ENCODE data around the gene RPL6.

Gene RPL6

GRCh38 chr12:112382866-112383265 is 26.5 kb downstream of the RPL6 start:
- DNase-seq (ENCODE audit: low read depth), result no peak
- TF ChIP-seq CTCF (IDR thresholded peaks at IDR 0.05; ENCODE audit: low read depth, low read length, missing control alignments), result no peak
- peak overlapping the region; percentile 80; the same call in 1 of the 2 replicates for H3K4me3 ChIP-seq (ENCODE audit: low read depth, low read length)

- no peak for TF ChIP-seq CTCF (IDR thresholded peaks at IDR 0.05; ENCODE audit: low read depth, low read length, missing control alignments)
- peak; percentile 47 for DNase-seq (ENCODE audit: low read depth)
- H3K4me3 ChIP-seq (ENCODE audit: low read depth, low read length), result peak within 1 kb of the TSS; percentile 80
Observed at GRCh38 chr12:112381883-112382796, 27.3 kb downstream of the RPL6 start, which contains the start of gene HECTD4. HECTD4 (minus strand) TSS chr12:112382431; CDS start chr12:112382128, 303 bp downstream.

- no peak for TF ChIP-seq CTCF (IDR thresholded peaks at IDR 0.05; ENCODE audit: low read depth, low read length, missing control alignments)
- DNase-seq (ENCODE audit: low read depth), result no peak
- H3K4me3 ChIP-seq (ENCODE audit: low read depth, low read length), result peak overlapping the region; percentile 80
Observed at GRCh38 chr12:112381406-112381882, 28.0 kb downstream of the RPL6 start.

- H3K4me3 ChIP-seq (ENCODE audit: low read depth, low read length), result peak overlapping the region; percentile 80
- TF ChIP-seq CTCF (IDR thresholded peaks at IDR 0.05; ENCODE audit: low read depth, low read length, missing control alignments), result no peak
- no peak for DNase-seq (ENCODE audit: low read depth)
Observed at GRCh38 chr12:112380663-112381405, 28.6 kb downstream of the RPL6 start.

GRCh38 chr12:112375105-112375504 is 34.3 kb downstream of the RPL6 start:
- no peak overlapping the region for H3K4me3 ChIP-seq (ENCODE audit: low read depth, low read length)
- TF ChIP-seq CTCF (IDR thresholded peaks at IDR 0.05; ENCODE audit: low read depth, low read length, missing control alignments), result no peak
- DNase-seq (ENCODE audit: low read depth), result no peak

GRCh38 chr12:112374166-112374740 is 35.2 kb downstream of the RPL6 start:
- DNase-seq (ENCODE audit: low read depth), result no peak
- no peak overlapping the region for H3K4me3 ChIP-seq (ENCODE audit: low read depth, low read length)
- no peak for TF ChIP-seq CTCF (IDR thresholded peaks at IDR 0.05; ENCODE audit: low read depth, low read length, missing control alignments)
